Transverse colon (tissue), 4 donors: ENCODE data around the gene PAQR4. TPM values are rescaled to one million over a fixed set of nuclear protein-coding genes. Genes with fewer than 3 reads are reported as not detected.

Source experiments
- DNase-seq: peaks from one replicate; pipeline ENCODE4 v3.0.0-alpha.2; 2019
- H3K27ac ChIP-seq, 4 donors: fragments of 200-600 bp; sonication (generic); 2 replicates each; pipeline ENCODE4 v1.5.1; 2016 to 2018; ENCODE audit warnings: inconsistent platforms in 4 of 4
- H3K27me3 ChIP-seq: fragments of 200-600 bp; sonication (generic); 2 replicates; pipeline ENCODE4 v1.5.1; 2017; ENCODE audit warnings: inconsistent platforms
- H3K36me3 ChIP-seq, 4 donors: fragments of 200-600 bp; sonication (generic); 2 replicates each; pipeline ENCODE4 v1.5.1; 2017 to 2019; ENCODE audit warnings: inconsistent platforms in 4 of 4
- H3K4me1 ChIP-seq, 4 donors: fragments of 200-600 bp; sonication (generic); 2 replicates each; pipeline ENCODE4 v1.5.1; 2017 to 2020; ENCODE audit warnings: inconsistent platforms in 4 of 4
- H3K4me3 ChIP-seq, 4 donors: fragments of 200-600 bp; sonication (generic); 1 replicate in 1 of 4; 2 replicates in 3 of 4; pipeline versions ENCODE4 v1.5.1 to v1.6.1; 2017 to 2019; ENCODE audit warnings: inconsistent platforms in 4 of 4
- H3K9me3 ChIP-seq, 2 donors: fragments of 200-600 bp; sonication (generic); 2 replicates each; pipeline ENCODE4 v1.5.1; 2017 to 2019; ENCODE audit warnings: inconsistent platforms in 2 of 2
- EP300 ChIP-seq: sonication (generic); formaldehyde crosslinking; IDR thresholded peaks from one replicate; pipeline ENCODE4 v1.6.1; 2017; ENCODE audit warnings: antibody characterized with exemption, low read depth
- POLR2A ChIP-seq: fragments of 450-650 bp; IDR thresholded peaks from one replicate; pipeline ENCODE4 v1.6.1; 2016; ENCODE audit warnings: antibody characterized with exemption, mild to moderate bottlenecking, moderate library complexity
- POLR2AphosphoS5 ChIP-seq, 3 donors: sonication (generic); formaldehyde crosslinking; IDR thresholded peaks; one replicate each; pipeline ENCODE4 v1.6.1; 2016; ENCODE audit warnings: antibody characterized with exemption in 3 of 3
- WGBS, 2 donors: methylation state at CpG; one replicate each; pipeline ENCODE4 v1.1.5; 2018; ENCODE audit warnings: low coverage in 1 of 2; 5-methylcytosine and 5-hydroxymethylcytosine counted together
- in situ Hi-C, 4 donors: fragments of 200-750 bp; cut with MboI; loops; one replicate each; pipeline versions ENCODE4 v1.15.0 to v1.15.1; 2017; ENCODE audit warnings: low sequenced_read_pairs in 3 of 4, low pct_ligation_motif_present in 1 of 4, low pct_unique_long_range_greater_than_20kb in 1 of 4
- intact Hi-C: fragments of 100-400 bp; cut with DNase I; formaldehyde crosslinking; loops from one replicate; pipeline ENCODE4 v1.15.1; 2023; ENCODE audit warnings: low total_unique reads
- total RNA-seq, 4 donors: library from RNA; depleted of rRNA; stranded (reverse); fragments of >200 nt; gene quantifications; one replicate each; pipeline ENCODE4 v1.1.0, GENCODE V29; 2016
- TF ChIP-seq, protein P1 (sequence below), 5 experiments: fragments of 200-600 bp in 3 of 5; fragments of 450-650 bp in 2 of 5; sonication (generic) in 3 of 5; IDR thresholded peaks; 1 replicate in 2 of 5; 2 replicates in 3 of 5; pipeline ENCODE4 v1.5.1; 2016 to 2017; ENCODE audit warnings: antibody characterized with exemption in 5 of 5, inconsistent platforms in 3 of 5, mild to moderate bottlenecking in 2 of 5, moderate library complexity in 1 of 5

Gene PAQR4
- total RNA-seq, 4 donors from 2014 or later, result 3.0 to 5.9 (median 4.4) TPM; not detected in 1

DNA sequence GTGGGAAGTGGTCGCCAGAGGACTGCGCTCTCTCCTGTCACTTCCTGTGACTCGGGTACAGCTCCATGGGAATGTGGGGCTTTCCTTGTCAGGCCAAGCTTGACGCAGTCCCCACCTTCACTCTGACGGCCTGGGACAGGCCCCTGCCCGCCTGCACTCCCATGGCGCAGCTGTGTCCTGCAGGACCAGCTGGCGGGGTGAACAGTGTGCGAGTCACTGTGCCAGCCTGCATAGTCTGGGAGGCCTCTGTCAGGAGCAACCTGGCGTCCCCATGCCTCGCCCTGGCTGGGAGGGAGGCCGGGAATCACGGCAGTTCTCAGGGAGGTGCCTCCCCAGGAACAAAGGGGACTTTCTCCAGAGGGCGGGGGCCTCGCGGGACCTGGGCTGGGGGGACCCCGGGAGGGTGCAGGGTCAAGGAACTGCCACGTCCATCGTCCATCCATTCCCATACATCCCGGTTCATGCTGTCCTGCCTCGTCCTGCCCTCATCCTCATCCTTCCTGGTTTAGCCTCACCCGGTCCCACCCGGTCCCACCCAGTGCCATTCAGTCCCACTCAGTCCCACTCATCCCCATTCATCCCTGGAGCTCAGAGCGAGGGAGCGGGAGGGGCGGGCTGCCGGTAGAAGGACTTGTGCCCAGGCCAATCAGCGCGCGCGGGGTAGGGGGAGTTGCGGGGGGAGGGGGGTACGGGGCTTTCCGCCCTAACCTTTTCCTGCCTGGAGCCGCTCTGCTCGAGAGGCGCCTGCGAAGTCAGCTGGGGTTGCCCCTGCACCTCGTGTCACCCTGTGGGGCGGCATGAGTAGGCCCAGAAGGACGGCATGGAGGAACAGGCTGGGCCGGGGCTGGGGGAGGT lies 44.0 kb upstream of the PAQR4 start:
- Histone ChIP-seq H3K9me3 (no peaks in the 10 kb centered on the region), H3K27me3 (no peaks in the 10 kb centered on the region), H3K27ac (no peak overlapping the region), H3K36me3 (peaks cover 0 to 4% (median 2%) of the 10 kb centered on the region in 4 donors), H3K4me1 (peaks cover 0 to 8% (median 2%) of the 10 kb centered on the region in 4 donors), H3K4me3 (no peak overlapping the region)
- no peak for DNase-seq
- TF ChIP-seq EP300, result no peak
- TF ChIP-seq POLR2AphosphoS5 (IDR thresholded peaks at IDR 0.05), result no peak
- TF ChIP-seq POLR2A, result no peak
- TF ChIP-seq, protein P1, sequence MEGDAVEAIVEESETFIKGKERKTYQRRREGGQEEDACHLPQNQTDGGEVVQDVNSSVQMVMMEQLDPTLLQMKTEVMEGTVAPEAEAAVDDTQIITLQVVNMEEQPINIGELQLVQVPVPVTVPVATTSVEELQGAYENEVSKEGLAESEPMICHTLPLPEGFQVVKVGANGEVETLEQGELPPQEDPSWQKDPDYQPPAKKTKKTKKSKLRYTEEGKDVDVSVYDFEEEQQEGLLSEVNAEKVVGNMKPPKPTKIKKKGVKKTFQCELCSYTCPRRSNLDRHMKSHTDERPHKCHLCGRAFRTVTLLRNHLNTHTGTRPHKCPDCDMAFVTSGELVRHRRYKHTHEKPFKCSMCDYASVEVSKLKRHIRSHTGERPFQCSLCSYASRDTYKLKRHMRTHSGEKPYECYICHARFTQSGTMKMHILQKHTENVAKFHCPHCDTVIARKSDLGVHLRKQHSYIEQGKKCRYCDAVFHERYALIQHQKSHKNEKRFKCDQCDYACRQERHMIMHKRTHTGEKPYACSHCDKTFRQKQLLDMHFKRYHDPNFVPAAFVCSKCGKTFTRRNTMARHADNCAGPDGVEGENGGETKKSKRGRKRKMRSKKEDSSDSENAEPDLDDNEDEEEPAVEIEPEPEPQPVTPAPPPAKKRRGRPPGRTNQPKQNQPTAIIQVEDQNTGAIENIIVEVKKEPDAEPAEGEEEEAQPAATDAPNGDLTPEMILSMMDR (IDR thresholded peaks at IDR 0.05), result no peak
- intact Hi-C loops (loop anchor here (5.0 kb wide), 1 partner anchor 48 kb away; no protein-coding TSS in a partner anchor), in situ Hi-C loops (loop anchor here in 1 of 4 donors (10.0 kb wide), 1 partner anchor 50 kb away; no protein-coding TSS in a partner anchor)
- 81% methylated on average over 38 of the region's 42 CpGs; no CpG with 5 or more reads in 1 of the 2 donors for WGBS, 2 donors

- Histone ChIP-seq H3K4me3 (no peak overlapping the region), H3K4me1 (peaks cover 0 to 8% (median 2%) of the 10 kb centered on the region in 4 donors), H3K9me3 (no peaks in the 10 kb centered on the region), H3K27ac (no peak overlapping the region), H3K27me3 (no peaks in the 10 kb centered on the region), H3K36me3 (peaks cover 0 to 11% (median 4%) of the 10 kb centered on the region in 4 donors)
- in situ Hi-C loops, result loop anchor here in 1 of 4 donors (10.0 kb wide), 1 partner anchor 51 kb away; no protein-coding TSS in a partner anchor
- WGBS, 2 donors, result 71 to 84% methylated on average over 7 to 9 of the region's 9 CpGs
- intact Hi-C loops, result no loop called here
- no peak for DNase-seq
- TF ChIP-seq POLR2A (no peak), POLR2AphosphoS5 (IDR thresholded peaks at IDR 0.05) (no peak), EP300 (no peak)
- TF ChIP-seq, protein P1 (IDR thresholded peaks at IDR 0.05), result no peak
Measured at GRCh38 chr16:2925951-2926649, 43.0 kb upstream of the PAQR4 start.

- Histone ChIP-seq H3K36me3 (peaks cover 0 to 11% (median 4%) of the 10 kb centered on the region in 4 donors), H3K4me1 (peaks cover 0 to 8% (median 2%) of the 10 kb centered on the region in 4 donors), H3K27ac (no peak overlapping the region), H3K27me3 (no peaks in the 10 kb centered on the region), H3K4me3 (no peak overlapping the region), H3K9me3 (no peaks in the 10 kb centered on the region)
- TF ChIP-seq POLR2A (no peak), POLR2AphosphoS5 (IDR thresholded peaks at IDR 0.05) (no peak), EP300 (no peak)
- TF ChIP-seq, protein P1 (IDR thresholded peaks at IDR 0.05), result no peak
- in situ Hi-C loops, result loop anchor here in 1 of 4 donors (10.0 kb wide), 1 partner anchor 52 kb away; no protein-coding TSS in a partner anchor
- no peak for DNase-seq
- intact Hi-C loops, result no loop called here
- 75 to 81% methylated on average over 3 to 5 of the region's 5 CpGs for WGBS, 2 donors
Measured at GRCh38 chr16:2926650-2926999, 42.5 kb upstream of the PAQR4 start.
